Astrocyte (in vitro differentiated cells and primary cell): ENCODE data around the gene MMP12. TPM values are rescaled to one million over a fixed set of nuclear protein-coding genes. Genes with fewer than 3 reads are reported as not detected.

Experiments used
- DNase-seq: peaks from one replicate; pipeline ENCODE4 v3.0.0-alpha.2; 2010; ENCODE audit warnings: low read depth
- FAIRE-seq: peaks from 2 replicates; lab custom pipeline; 2011; peaks lifted over from hg19 to GRCh38; lab: Jason Lieb, UNC
- H2AFZ ChIP-seq: 2 replicates; pipeline ENCODE4 v1.6.0; 2012; ENCODE audit warnings: low read depth, low read length, inconsistent platforms
- H3K27ac ChIP-seq: 2 replicates; pipeline ENCODE4 v1.5.1; 2011; ENCODE audit warnings: low read depth, low read length, inconsistent platforms
- H3K27me3 ChIP-seq: 2 replicates; pipeline ENCODE4 v1.6.0; 2011; ENCODE audit warnings: low read length, inconsistent platforms; ENCODE audit not compliant: insufficient read depth
- H3K36me3 ChIP-seq: 2 replicates; pipeline ENCODE4 v1.5.1; 2011; ENCODE audit warnings: low read length, inconsistent platforms; ENCODE audit not compliant: insufficient read depth
- H3K4me1 ChIP-seq: 2 replicates; pipeline ENCODE4 v1.5.1; 2011; ENCODE audit warnings: low read length, inconsistent platforms; ENCODE audit not compliant: insufficient read depth
- H3K4me2 ChIP-seq: 2 replicates; pipeline ENCODE4 v1.6.0; 2012; ENCODE audit warnings: low read length, inconsistent platforms
- H3K4me3 ChIP-seq: 2 replicates; pipeline ENCODE4 v1.5.1; 2011; ENCODE audit warnings: low read depth, mild to moderate bottlenecking, low read length, inconsistent platforms; ENCODE audit not compliant: insufficient read depth
- H3K79me2 ChIP-seq: 2 replicates; pipeline ENCODE4 v1.6.0; 2012; ENCODE audit warnings: mild to moderate bottlenecking, low read length, inconsistent platforms; ENCODE audit not compliant: insufficient read depth
- H3K9ac ChIP-seq: 2 replicates; pipeline ENCODE4 v1.6.0; 2012; ENCODE audit warnings: mild to moderate bottlenecking, low read length, inconsistent platforms
- H3K9me3 ChIP-seq: 2 replicates; pipeline ENCODE4 v1.5.1; 2012; ENCODE audit warnings: low read depth, mild to moderate bottlenecking, low read length, inconsistent platforms; ENCODE audit not compliant: insufficient read depth
- H4K20me1 ChIP-seq: 2 replicates; pipeline ENCODE4 v1.6.0; 2012; ENCODE audit warnings: low read length, inconsistent platforms; ENCODE audit not compliant: insufficient read depth
- H3K27ac Mint-ChIP-seq: one replicate; pipeline ENCODE4 v1.8.0; 2021; ENCODE audit warnings: mild to moderate bottlenecking, mixed read lengths; ENCODE audit not compliant: unreplicated experiment
- H3K27me3 Mint-ChIP-seq: one replicate; pipeline ENCODE4 v1.8.0; 2021; ENCODE audit warnings: low read depth, mixed read lengths; ENCODE audit not compliant: unreplicated experiment
- H3K36me3 Mint-ChIP-seq: one replicate; pipeline ENCODE4 v1.8.0; 2021; ENCODE audit warnings: low read depth, mixed read lengths; ENCODE audit not compliant: unreplicated experiment
- H3K4me1 Mint-ChIP-seq: one replicate; pipeline ENCODE4 v1.8.0; 2021; ENCODE audit warnings: low read depth, mixed read lengths; ENCODE audit not compliant: unreplicated experiment
- H3K4me3 Mint-ChIP-seq: one replicate; pipeline ENCODE4 v1.8.0; 2021; ENCODE audit warnings: mild to moderate bottlenecking, moderate library complexity, mixed read lengths; ENCODE audit not compliant: unreplicated experiment
- H3K9me3 Mint-ChIP-seq: one replicate; pipeline ENCODE4 v1.8.0; 2021; ENCODE audit warnings: mild to moderate bottlenecking, mixed read lengths; ENCODE audit not compliant: unreplicated experiment
- EZH2 ChIP-seq: IDR thresholded peaks from 2 replicates; pipeline ENCODE4 v1.6.1; 2012; ENCODE audit warnings: mild to moderate bottlenecking, low read length, inconsistent platforms; ENCODE audit not compliant: insufficient read depth
- total RNA-seq: library from RNA; stranded (reverse); gene quantifications from 2 replicates; pipeline ENCODE4 v1.2.1, GENCODE V29; 2021
- TF ChIP-seq, protein P1 (sequence below): IDR thresholded peaks from 2 replicates; pipeline ENCODE4 v1.5.1; 2011; ENCODE audit warnings: low read depth, mild to moderate bottlenecking, inconsistent platforms, low read length, moderate library complexity; ENCODE audit not compliant: insufficient read depth

Gene MMP12
- total RNA-seq, 1 donor from 2014 or later = not detected

DNA sequence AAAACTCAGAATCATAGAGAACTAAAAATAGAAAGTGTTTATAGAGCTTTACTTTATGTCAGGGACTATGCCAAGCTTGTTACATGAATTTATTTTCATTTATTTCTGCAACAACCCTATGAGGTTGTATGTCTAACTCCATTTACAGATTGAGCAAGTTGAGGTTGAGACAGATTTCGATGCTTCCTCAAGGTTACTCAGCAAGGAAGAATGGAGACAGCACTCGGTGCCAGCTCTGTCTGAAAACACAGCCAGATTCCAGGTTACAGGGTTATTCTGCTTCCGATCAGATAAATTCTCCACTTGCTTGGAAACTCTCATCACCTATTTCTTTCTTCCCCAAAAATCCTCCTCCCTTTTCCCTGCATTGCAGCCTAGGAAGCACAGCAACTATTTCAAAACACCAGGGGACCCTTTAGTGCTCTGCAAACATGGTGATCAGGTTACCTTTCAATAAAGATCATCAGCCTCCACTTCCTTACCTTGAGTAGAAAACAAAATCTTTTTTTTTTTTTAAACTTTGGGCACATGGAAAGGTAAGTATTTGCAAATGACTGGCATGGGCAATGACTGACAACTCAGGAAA is 38.4 kb downstream of the MMP12 start:
- Mint-ChIP-seq H3K4me3 (no peak overlapping the region), H3K27me3 (no peaks in the 10 kb centered on the region), H3K4me1 (peaks cover 11% of the 10 kb centered on the region), H3K9me3 (no peaks in the 10 kb centered on the region), H3K36me3 (no peaks in the 10 kb centered on the region), H3K27ac (no peak overlapping the region)
- Histone ChIP-seq H3K36me3 (no peaks in the 10 kb centered on the region), H3K4me1 (peaks cover 6% of the 10 kb centered on the region), H3K9me3 (no peaks in the 10 kb centered on the region), H2AFZ (no peak overlapping the region), H3K27ac (no peak overlapping the region), H3K79me2 (no peaks in the 10 kb centered on the region), H3K27me3 (no peaks in the 10 kb centered on the region), H3K4me3 (no peak overlapping the region), H3K4me2 (peak overlapping the region; percentile 33), H3K9ac (no peak overlapping the region), H4K20me1 (no peaks in the 10 kb centered on the region)
- no peak for TF ChIP-seq EZH2
- TF ChIP-seq, protein P1, sequence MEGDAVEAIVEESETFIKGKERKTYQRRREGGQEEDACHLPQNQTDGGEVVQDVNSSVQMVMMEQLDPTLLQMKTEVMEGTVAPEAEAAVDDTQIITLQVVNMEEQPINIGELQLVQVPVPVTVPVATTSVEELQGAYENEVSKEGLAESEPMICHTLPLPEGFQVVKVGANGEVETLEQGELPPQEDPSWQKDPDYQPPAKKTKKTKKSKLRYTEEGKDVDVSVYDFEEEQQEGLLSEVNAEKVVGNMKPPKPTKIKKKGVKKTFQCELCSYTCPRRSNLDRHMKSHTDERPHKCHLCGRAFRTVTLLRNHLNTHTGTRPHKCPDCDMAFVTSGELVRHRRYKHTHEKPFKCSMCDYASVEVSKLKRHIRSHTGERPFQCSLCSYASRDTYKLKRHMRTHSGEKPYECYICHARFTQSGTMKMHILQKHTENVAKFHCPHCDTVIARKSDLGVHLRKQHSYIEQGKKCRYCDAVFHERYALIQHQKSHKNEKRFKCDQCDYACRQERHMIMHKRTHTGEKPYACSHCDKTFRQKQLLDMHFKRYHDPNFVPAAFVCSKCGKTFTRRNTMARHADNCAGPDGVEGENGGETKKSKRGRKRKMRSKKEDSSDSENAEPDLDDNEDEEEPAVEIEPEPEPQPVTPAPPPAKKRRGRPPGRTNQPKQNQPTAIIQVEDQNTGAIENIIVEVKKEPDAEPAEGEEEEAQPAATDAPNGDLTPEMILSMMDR = no peak
- peak; percentile 83 for FAIRE-seq
- peak; percentile 90 for DNase-seq

DNA sequence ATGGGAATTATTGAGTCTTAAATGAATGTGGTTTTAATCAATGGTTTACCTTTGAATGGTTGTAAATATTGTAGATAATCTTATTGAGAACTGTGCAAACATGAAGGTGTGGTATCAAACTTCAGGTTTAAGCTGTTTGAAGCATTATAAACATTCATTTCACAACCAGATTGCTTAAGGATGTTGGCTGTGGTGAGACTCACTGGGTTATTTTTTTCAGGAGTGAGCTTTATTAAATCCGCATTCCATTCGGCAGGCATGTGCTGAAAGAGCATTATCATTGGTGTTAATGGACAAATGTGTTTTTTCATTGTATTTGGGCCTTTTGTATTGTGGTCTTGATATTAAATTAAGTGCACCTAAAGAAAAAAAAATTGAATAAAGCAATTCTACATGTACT is 41.1 kb downstream of the MMP12 start:
- H3K4me3 ChIP-seq = no peak overlapping the region
- no peak overlapping the region for H2AFZ ChIP-seq
- H3K4me1 Mint-ChIP-seq = peaks cover 23% of the 10 kb centered on the region

DNA sequence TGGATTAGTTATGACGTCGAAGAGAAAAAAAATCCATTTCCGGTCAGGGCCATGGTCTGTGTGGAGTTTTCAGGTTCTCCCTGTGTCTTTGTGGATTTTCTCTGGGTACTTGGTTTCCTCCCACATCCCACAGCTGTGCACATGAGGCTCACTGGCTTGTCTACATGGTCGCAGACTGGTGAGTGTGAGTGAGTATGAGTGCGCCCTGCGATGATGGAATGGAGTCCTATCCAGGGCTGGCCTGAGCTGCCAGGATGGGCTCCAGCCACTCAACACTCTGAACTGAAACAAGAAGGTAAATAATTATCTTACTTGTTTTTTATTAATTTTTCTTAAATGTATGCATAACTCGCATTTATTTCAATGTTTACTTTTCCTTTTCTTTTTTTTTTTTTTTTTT is 42.2 kb downstream of the MMP12 start:
- no peak overlapping the region for H3K9ac ChIP-seq
- no peaks in the 10 kb centered on the region for H3K27me3 Mint-ChIP-seq
- DNase-seq (no peak), FAIRE-seq (no peak)
- H3K4me1 ChIP-seq = peaks cover 6% of the 10 kb centered on the region
- no peaks in the 10 kb centered on the region for H3K27me3 ChIP-seq
- H3K4me2 ChIP-seq = no peak overlapping the region
- no peak overlapping the region for H2AFZ ChIP-seq
- H3K79me2 ChIP-seq = no peaks in the 10 kb centered on the region
- H4K20me1 ChIP-seq = no peaks in the 10 kb centered on the region
- H3K4me3 ChIP-seq = no peak overlapping the region
- H3K36me3 Mint-ChIP-seq = no peaks in the 10 kb centered on the region
- H3K4me1 Mint-ChIP-seq = peaks cover 23% of the 10 kb centered on the region
- no peak overlapping the region for H3K4me3 Mint-ChIP-seq
- no peaks in the 10 kb centered on the region for H3K9me3 ChIP-seq
- H3K27ac Mint-ChIP-seq = no peak overlapping the region
- no peaks in the 10 kb centered on the region for H3K9me3 Mint-ChIP-seq
- H3K27ac ChIP-seq = no peak overlapping the region
- H3K36me3 ChIP-seq = no peaks in the 10 kb centered on the region
- TF ChIP-seq, protein P1 = no peak
- no peak for TF ChIP-seq EZH2

More for the DNA sequence above, 41.1 kb downstream of the MMP12 start:
- H3K27ac Mint-ChIP-seq = no peak overlapping the region
- no peaks in the 10 kb centered on the region for H3K27me3 Mint-ChIP-seq
- Histone ChIP-seq H3K9ac (no peak overlapping the region), H4K20me1 (no peaks in the 10 kb centered on the region), H3K79me2 (no peaks in the 10 kb centered on the region), H3K27ac (no peak overlapping the region), H3K4me2 (no peak overlapping the region), H3K4me1 (peaks cover 6% of the 10 kb centered on the region), H3K27me3 (no peaks in the 10 kb centered on the region), H3K36me3 (no peaks in the 10 kb centered on the region), H3K9me3 (no peaks in the 10 kb centered on the region)
- no peak for DNase-seq
- H3K36me3 Mint-ChIP-seq = no peaks in the 10 kb centered on the region
- FAIRE-seq = no peak
- no peak overlapping the region for H3K4me3 Mint-ChIP-seq
- no peaks in the 10 kb centered on the region for H3K9me3 Mint-ChIP-seq
- TF ChIP-seq, protein P1 = no peak
- no peak for TF ChIP-seq EZH2
